T-helper 9 cell (primary cell): ENCODE measurements around the gene FUS.
"Not testable (repeated sequence)": the region's sequence is repeated elsewhere in the genome, so short reads cannot be mapped to it uniquely, and the experiment has no call there.

ENCODE experiments used
- DNase-seq: peaks from one replicate; pipeline ENCODE4 v3.0.0-alpha.2; 2020

FUS gene

GRCh38 chr16:31187808-31188189 lies 7.9 kb downstream of the FUS start:
- no peak for DNase-seq

GRCh38 chr16:31188450-31189411 lies 8.8 kb downstream of the FUS start:
- no peak for DNase-seq

- no peak for DNase-seq
These were observed 9.5 kb downstream of the FUS start for GRCh38 chr16:31189412-31189778.

- DNase-seq, result no peak
These were observed 10.1 kb downstream of the FUS start for GRCh38 chr16:31190061-31190460.

- DNase-seq, result no peak
These were observed 11.0 kb downstream of the FUS start for GRCh38 chr16:31190818-31191444.

- DNase-seq, result no peak
These were observed 11.9 kb downstream of the FUS start for GRCh38 chr16:31191697-31192428.

GRCh38 chr16:31192856-31193642 lies 13.1 kb downstream of the FUS start:
- DNase-seq, result no peak

- no peak for DNase-seq
These were observed 13.9 kb downstream of the FUS start for GRCh38 chr16:31193874-31194273.

- no peak for DNase-seq
These were observed 15.0 kb downstream of the FUS start for GRCh38 chr16:31194898-31195297.

- DNase-seq, result not testable (repeated sequence)
These were observed 15.9 kb downstream of the FUS start for GRCh38 chr16:31195861-31196260.

- no peak for DNase-seq
These were observed 16.6 kb downstream of the FUS start for GRCh38 chr16:31196324-31197088.

GRCh38 chr16:31198207-31198882 lies 18.4 kb downstream of the FUS start:
- DNase-seq, result no peak

GRCh38 chr16:31199430-31200041 lies 19.6 kb downstream of the FUS start:
- DNase-seq, result no peak

- not testable (repeated sequence) for DNase-seq
These were observed 20.2 kb downstream of the FUS start for GRCh38 chr16:31200111-31200510.

GRCh38 chr16:31200821-31201568 lies 21.1 kb downstream of the FUS start:
- no peak for DNase-seq

- DNase-seq, result peak; percentile 30
These were observed 21.9 kb downstream of the FUS start for GRCh38 chr16:31201582-31202413.

GRCh38 chr16:31202414-31203375 lies 22.8 kb downstream of the FUS start, which contains the start of gene PYCARD:
TSS of gene PYCARD (minus strand) at chr16:31202760. CDS start at chr16:31202690, 70 bp downstream.
- no peak for DNase-seq
